SK-N-DZ (cell line): Measurements from ENCODE around the gene KCNQ1.

Source experiments
- DNase-seq: peaks from one replicate; pipeline ENCODE4 v3.0.0-alpha.2; 2015; ENCODE audit warnings: low spot score

The KCNQ1 gene

GRCh38 chr11:2791139-2791520, 346.3 kb downstream of the KCNQ1 start:
- no peak for DNase-seq

GRCh38 chr11:2791521-2792380, 346.9 kb downstream of the KCNQ1 start:
- no peak for DNase-seq

- DNase-seq = no peak
Measured at GRCh38 chr11:2792381-2793250, 347.8 kb downstream of the KCNQ1 start.

- DNase-seq = no peak
Measured at GRCh38 chr11:2793701-2794045, 348.9 kb downstream of the KCNQ1 start.

- no peak for DNase-seq
Measured at GRCh38 chr11:2794046-2794967, 349.5 kb downstream of the KCNQ1 start.

GRCh38 chr11:2794968-2795322, 350.1 kb downstream of the KCNQ1 start:
- no peak for DNase-seq

- DNase-seq = no peak
Measured at GRCh38 chr11:2795491-2795991, 350.7 kb downstream of the KCNQ1 start.

- no peak for DNase-seq
Measured at GRCh38 chr11:2796091-2796490, 351.3 kb downstream of the KCNQ1 start.

- DNase-seq = no peak
Measured at GRCh38 chr11:2796508-2797113, 351.8 kb downstream of the KCNQ1 start.

- no peak for DNase-seq
Measured at GRCh38 chr11:2797121-2797711, 352.4 kb downstream of the KCNQ1 start.

GRCh38 chr11:2797741-2798361, 353.0 kb downstream of the KCNQ1 start:
- DNase-seq = no peak

GRCh38 chr11:2798951-2799761, 354.3 kb downstream of the KCNQ1 start:
- no peak for DNase-seq

GRCh38 chr11:2799881-2800654, 355.3 kb downstream of the KCNQ1 start:
- no peak for DNase-seq

GRCh38 chr11:2800655-2801531, 356.1 kb downstream of the KCNQ1 start:
- no peak for DNase-seq

- DNase-seq = no peak
Measured at GRCh38 chr11:2801711-2802388, 357.0 kb downstream of the KCNQ1 start.

- no peak for DNase-seq
Measured at GRCh38 chr11:2802389-2803185, 357.8 kb downstream of the KCNQ1 start.
